ENCODE data around the gene SMAD2.
"Not testable (repeated sequence)": the region's sequence is repeated elsewhere in the genome, so short reads cannot be mapped to it uniquely, and the experiment has no call there.

SMAD2 gene

GRCh38 chr18:47842836-47843235 lies 87.6 kb downstream of the SMAD2 start:
- no peak for DNase-seq (ENCODE audit: low read depth)

DNA sequence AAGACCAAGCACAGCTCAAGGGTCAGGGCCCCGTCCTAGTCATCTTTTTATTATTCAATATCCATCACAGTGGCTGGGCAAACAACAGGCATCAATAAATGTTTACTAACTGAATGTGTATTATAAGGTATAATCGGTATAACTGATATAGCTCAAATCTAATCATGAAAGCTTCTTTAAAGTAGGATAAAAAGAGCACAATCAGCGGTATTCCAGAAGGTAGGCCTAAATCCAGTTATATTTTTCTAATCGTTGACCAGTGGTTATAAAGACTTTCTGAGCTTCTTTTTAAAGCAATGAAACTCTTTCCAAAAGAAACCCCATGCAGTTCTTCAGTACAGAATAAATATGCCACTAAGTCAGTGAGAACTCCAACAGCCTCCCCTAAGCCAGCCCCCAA lies 92.1 kb downstream of the SMAD2 start:
- no peak for DNase-seq (ENCODE audit: low read depth)

GRCh38 chr18:47832348-47832747 lies 98.1 kb downstream of the SMAD2 start:
- no peak for DNase-seq (ENCODE audit: low read depth)

DNA sequence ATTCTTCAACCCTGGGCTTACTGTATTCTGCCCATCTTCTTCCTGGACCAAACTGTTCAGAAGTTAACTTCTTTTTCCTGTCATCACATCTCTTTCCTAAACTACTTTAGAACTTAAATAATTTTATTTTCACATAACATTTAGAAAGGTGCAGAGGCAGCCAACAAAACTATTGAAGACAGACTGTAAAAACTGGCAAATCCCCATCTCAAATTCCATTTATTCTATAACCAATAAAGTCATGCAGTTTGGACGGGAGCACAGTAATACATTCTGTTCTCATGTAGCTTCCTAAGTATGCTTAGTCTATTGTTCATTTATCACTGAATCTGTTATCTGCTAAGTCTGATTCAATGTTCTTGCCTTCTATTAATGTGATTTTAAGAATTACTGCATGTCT lies 99.1 kb downstream of the SMAD2 start:
- DNase-seq (ENCODE audit: low read depth), result no peak

DNA sequence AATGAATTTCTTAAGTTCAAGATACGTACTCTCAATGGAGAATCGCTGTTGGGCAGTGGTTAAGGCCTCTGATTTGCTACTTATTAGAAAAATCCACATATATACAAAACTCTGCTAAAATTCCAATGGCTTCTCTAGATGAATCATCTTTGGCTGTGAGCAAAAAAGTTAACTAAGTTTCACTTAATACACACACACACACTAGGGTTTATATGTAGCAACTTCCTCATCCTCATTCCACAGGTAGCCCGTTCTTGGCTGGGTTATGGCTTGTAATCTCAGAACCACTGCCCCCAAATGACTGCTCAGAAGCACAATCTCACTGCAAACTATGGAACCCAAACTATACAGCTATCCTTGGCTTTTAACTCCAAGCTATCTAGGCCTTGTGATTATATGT lies 99.7 kb downstream of the SMAD2 start:
- DNase-seq (ENCODE audit: low read depth), result no peak

DNA sequence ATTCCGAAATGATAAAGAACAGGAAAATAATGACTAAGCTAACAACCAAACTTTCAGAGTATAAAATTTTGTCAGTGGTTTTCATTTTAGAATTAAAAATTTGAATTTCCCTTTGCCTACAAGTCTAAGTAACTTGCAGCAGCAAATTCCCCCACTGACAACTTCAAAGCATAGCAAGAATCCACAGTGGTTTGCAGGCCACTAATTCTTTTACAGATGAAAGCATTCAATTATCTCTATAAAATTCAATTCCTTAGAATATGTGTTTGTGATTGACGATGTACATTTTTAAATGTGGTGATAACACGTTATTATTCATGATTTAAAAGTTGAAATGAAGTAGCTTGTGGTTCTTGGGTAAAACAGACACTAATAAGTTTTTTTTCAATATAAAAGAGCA lies 100.6 kb downstream of the SMAD2 start:
- no peak for DNase-seq (ENCODE audit: low read depth)

GRCh38 chr18:47828031-47828430 lies 102.4 kb downstream of the SMAD2 start:
- not testable (repeated sequence) for DNase-seq (ENCODE audit: low read depth)

- no peak for DNase-seq (ENCODE audit: low read depth)
These were observed 104.0 kb downstream of the SMAD2 start for GRCh38 chr18:47826157-47827074.

- no peak for DNase-seq (ENCODE audit: low read depth)
These were observed 109.1 kb downstream of the SMAD2 start for GRCh38 chr18:47821314-47821713.

DNA sequence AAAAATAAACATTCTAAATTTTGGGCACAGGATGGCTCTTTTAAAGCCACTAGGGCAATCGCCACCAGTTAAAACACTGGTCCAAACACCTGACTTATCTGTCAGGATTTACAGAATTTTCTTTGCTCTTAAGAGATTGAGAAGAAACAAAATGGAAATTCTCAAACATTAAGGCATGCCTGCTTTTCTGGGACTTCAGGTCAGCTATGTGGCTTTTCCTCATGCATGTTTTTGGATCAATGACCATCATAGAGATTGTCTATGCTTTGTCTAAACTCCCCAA lies 112.7 kb downstream of the SMAD2 start:
- DNase-seq (ENCODE audit: low read depth), result no peak

- DNase-seq (ENCODE audit: low read depth), result no peak
These were observed 113.3 kb downstream of the SMAD2 start for GRCh38 chr18:47817017-47817794.

DNA sequence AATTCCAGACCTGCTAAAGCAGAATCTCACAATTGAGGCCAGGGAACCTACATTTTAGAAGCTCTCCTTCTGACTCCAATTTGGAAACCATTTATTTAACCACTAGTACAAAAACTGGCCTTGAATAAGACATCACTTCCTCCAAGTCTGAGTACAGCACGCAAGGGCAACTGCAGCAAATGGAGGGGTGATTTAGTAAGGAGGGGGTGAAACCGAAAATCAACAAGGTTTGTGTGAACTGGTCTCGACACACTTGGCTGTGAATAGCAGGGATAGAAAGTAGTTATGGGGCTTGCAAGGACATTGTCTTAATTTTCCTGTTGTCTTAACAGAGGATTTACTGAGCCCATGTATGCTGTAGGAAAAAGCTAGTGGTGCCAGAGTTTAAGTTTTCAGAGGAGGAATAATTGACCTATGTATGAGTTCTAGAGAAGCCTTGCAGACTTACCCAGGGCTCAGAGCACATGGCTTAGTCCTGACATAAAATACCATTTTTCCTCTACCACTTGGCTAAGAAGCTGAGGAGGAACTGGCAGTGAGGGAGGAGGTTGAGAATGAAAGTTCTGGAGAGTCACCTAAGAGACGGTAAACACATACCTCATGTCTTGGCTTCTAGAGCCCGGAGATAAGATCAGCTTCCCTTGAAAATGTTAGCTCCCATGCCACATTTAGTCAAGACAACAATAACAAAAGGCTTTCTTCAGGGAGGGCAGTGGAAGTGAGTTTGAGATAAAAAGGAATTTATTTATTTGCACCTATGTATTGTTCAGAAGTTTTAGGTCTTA lies 114.8 kb downstream of the SMAD2 start:
- no peak for DNase-seq (ENCODE audit: low read depth)

DNA sequence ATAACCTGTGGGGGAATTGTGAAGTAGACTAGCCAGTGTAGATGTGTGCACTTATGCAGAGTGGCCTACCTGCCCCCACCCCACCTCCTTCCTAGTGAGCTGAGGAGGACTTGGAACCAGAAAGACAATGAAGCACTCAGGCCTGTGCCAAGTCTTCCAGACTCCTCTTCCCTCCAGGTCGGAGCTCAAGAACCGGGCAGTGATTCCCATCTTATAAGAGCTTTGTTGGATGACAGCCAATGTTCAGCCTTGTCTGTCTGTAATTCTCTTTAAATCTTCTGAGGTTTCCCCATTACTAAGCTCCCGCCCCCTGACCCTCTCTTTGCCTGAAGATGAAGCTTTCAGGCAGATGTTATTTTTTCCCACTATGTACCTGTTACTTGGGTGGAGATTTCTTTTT lies 121.0 kb downstream of the SMAD2 start:
- no peak for DNase-seq (ENCODE audit: low read depth)

DNA sequence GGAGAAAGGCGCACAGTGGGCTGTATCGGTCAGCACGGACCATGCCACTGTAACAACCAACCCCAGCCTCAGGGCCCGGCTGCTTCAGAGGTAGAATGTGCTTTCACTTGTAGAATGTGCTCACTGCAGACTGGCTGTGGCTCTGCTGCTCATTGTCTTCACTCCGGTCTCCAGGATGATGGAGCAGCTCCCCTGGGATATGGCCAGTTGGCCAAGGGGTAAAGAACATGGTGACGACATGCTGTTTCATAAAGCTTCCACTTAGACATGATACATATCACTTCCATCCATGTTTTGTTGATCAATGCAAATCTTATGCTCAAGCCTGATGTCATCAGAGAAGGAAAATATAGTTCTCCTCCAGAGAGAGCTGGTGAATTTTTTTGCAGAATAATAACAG lies 127.7 kb downstream of the SMAD2 start:
- DNase-seq (ENCODE audit: low read depth), result no peak

DNA sequence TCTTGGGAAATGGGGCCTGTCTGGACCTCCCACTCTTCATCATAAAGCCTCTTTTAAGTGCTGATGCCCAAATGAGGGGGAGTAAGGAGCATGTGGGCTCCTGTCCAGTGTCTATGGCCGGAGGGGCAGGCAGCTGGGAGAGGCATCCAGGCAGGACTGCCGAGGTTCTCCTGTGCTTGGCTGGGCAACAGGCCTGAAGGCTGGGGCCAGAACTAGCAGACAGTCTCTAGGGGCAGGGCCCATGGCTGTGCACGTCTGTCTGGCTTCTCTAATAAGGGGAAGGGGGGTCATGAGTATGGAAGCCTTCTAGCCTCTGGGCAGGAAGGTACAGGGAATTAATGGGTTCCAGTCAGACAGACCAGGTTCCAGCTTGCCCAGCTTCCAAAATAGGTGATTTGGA lies 128.6 kb downstream of the SMAD2 start:
- DNase-seq (ENCODE audit: low read depth), result no peak

GRCh38 chr18:47800756-47801155 lies 129.7 kb downstream of the SMAD2 start:
- no peak for DNase-seq (ENCODE audit: low read depth)

DNA sequence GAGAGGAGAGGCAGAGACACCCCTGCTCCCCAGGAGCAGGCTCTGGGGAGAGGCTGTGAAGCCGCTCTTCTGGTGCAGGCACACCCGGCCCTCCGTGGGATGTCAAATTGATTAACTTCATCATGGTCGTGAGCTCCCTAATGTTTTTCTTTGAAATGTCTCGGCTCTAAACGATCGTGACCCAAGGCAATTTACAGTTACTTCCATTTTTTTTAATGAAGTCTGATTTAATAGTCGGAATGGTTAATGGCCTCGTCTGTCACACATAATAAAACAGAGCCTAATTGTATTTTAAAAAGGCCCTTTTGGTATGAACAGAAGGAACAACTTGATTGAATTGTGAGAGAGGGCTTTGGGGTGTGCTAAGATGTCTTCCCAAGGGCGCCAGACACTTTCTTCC lies 130.2 kb downstream of the SMAD2 start:
- DNase-seq (ENCODE audit: low read depth), result no peak

- no peak for DNase-seq (ENCODE audit: low read depth)
These were observed 131.1 kb downstream of the SMAD2 start for GRCh38 chr18:47799376-47799775.

DNA sequence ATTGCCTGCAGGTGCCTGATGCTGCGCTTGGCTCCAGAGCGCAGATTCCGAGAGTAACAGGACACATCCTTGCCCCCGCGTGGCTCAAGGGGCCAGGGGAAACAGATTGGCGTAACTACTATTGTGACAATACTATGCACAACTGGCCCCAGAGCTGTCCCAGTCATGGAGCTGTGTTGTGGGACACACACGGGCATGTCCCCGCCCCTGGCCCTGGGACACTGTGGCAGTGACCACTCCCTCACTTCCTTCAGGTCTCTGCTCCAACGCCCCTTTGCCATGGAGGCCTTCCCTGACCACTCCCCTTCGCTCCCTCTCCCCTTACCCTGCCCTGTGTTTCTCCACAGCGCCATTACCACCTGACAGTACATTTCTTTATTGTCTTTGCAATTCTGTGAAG lies 132.1 kb downstream of the SMAD2 start:
- DNase-seq (ENCODE audit: low read depth), result no peak

DNA sequence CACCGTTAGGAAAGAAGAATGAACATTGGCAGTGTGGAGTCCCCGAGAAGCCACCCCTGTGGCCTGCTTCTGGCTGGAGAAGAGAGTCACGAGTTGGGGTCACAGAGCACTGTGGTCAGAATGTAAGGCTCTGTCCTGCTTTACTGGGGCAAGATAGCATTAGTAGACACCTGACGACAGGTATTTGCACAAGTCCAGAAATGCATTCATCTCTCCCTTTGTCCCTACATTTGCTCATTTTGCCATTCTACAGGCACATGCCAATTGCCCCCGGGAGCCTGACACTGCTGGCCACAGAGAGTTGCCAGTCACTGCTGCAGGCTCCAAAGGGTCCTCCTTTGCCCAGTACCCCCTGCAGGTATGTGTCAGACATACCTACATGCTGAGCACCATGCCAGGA lies 133.3 kb downstream of the SMAD2 start:
- no peak for DNase-seq (ENCODE audit: low read depth)

GRCh38 chr18:47795434-47795814 lies 135.0 kb downstream of the SMAD2 start:
- DNase-seq (ENCODE audit: low read depth), result no peak

- no peak for DNase-seq (ENCODE audit: low read depth)
These were observed 135.6 kb downstream of the SMAD2 start for GRCh38 chr18:47794725-47795433.
